ENCODE data around the gene ENPP1.

- TF ChIP-seq CTCF (IDR thresholded peaks at IDR 0.05; ENCODE audit: insufficient read depth, low read length, poor library complexity, severe bottlenecking), result no peak
- TF ChIP-seq EZH2phosphoT487 (conservative IDR thresholded peaks at IDR 0.05; ENCODE audit: low read length), result no peak
These were observed 37.0 kb upstream of the ENPP1 start for GRCh38 chr6:131770776-131771175.
